ENCODE measurements around the gene NMT1.

GRCh38 chr17:45022655-45023339, 38.3 kb upstream of the NMT1 start:
- TF ChIP-seq CTCF (IDR thresholded peaks at IDR 0.05) (no peak), USF2 (CRISPR knock-in tag; IDR thresholded peaks at IDR 0.05) (no peak), HMGXB4 (CRISPR knock-in tag; IDR thresholded peaks at IDR 0.05) (no peak), ELF4 (CRISPR knock-in tag; IDR thresholded peaks at IDR 0.05; ENCODE audit: low read depth) (no peak), ETV6 (CRISPR knock-in tag; IDR thresholded peaks at IDR 0.05) (no peak)
